Measurements from ENCODE around the gene MTHFS.

GRCh38 chr15:79834495-79834894, 62.3 kb downstream of the MTHFS start:
- TF ChIP-seq CTCF (IDR thresholded peaks at IDR 0.05) (no peak), POLR2A (IDR thresholded peaks at IDR 0.05) (no peak), EP300 (IDR thresholded peaks at IDR 0.05) (no peak)
